ENCODE data around the gene PHACTR4.

GRCh38 chr1:28428990-28429520, 59.5 kb downstream of the PHACTR4 start:
- TF ChIP-seq CTCF (IDR thresholded peaks at IDR 0.05) (no peak), POLR2A (IDR thresholded peaks at IDR 0.05) (no peak)

All from adrenal gland (tissue), 5 donors.